HCT116 (cell line): ENCODE measurements around the gene SGMS2.

ENCODE experiments used
- CBX3 ChIP-seq: IDR thresholded peaks from 2 replicates; pipeline ENCODE4 v1.6.1; 2012; ENCODE audit warnings: low read depth
- CEBPB ChIP-seq: IDR thresholded peaks from 2 replicates; pipeline ENCODE4 v1.6.1; 2012; ENCODE audit warnings: low read depth
- CTCF ChIP-seq, 3 experiments: fragments of 200-600 bp in 1 of 3; sonication (generic) in 1 of 3; IDR thresholded peaks in 2 of 3; conservative IDR thresholded peaks in 1 of 3; 2 replicates each; pipeline ENCODE4 v1.5.1; 2012 to 2017; ENCODE audit warnings: low read depth in 2 of 3, low read length in 2 of 3, antibody characterized with exemption in 1 of 3, borderline replicate concordance in 1 of 3, control low read depth in 1 of 3, mild to moderate bottlenecking in 1 of 3, mixed read lengths in 1 of 3, mixed run types in 1 of 3, moderate library complexity in 1 of 3; ENCODE audit not compliant: insufficient read depth in 1 of 3
- EZH2 ChIP-seq: fragments of 200-600 bp; sonication (generic); IDR thresholded peaks from 2 replicates; pipeline ENCODE4 v1.6.1; 2017; ENCODE audit warnings: antibody characterized with exemption, mixed run types
- EZH2phosphoT487 ChIP-seq: fragments of 200-600 bp; IDR thresholded peaks from 2 replicates; pipeline ENCODE4 v1.6.1; 2018; ENCODE audit warnings: antibody characterized with exemption, borderline replicate concordance
- FOSL1 ChIP-seq: IDR thresholded peaks from 2 replicates; pipeline ENCODE4 v1.6.1; 2012; ENCODE audit warnings: low read depth
- JUND ChIP-seq: IDR thresholded peaks from 2 replicates; pipeline ENCODE4 v1.6.1; 2012
- MAX ChIP-seq: IDR thresholded peaks from 2 replicates; pipeline ENCODE4 v1.6.1; 2012
- POLR2A ChIP-seq: IDR thresholded peaks from 2 replicates; pipeline ENCODE4 v1.7.0; 2011; ENCODE audit warnings: borderline replicate concordance; ENCODE audit not compliant: insufficient read depth, insufficient read length; ENCODE audit errors: extremely low read depth
- RAD21 ChIP-seq: IDR thresholded peaks from 2 replicates; pipeline ENCODE4 v1.6.1; 2012; ENCODE audit warnings: low read depth, mild to moderate bottlenecking
- REST ChIP-seq: IDR thresholded peaks from 2 replicates; pipeline ENCODE4 v1.6.1; 2012; ENCODE audit warnings: low read depth
- SIN3A ChIP-seq: IDR thresholded peaks from 2 replicates; pipeline ENCODE4 v1.6.1; 2012; ENCODE audit warnings: low read depth
- SP1 ChIP-seq: IDR thresholded peaks from 2 replicates; pipeline ENCODE4 v1.6.1; 2012; ENCODE audit warnings: low read depth

- TF ChIP-seq CTCF (IDR thresholded peaks at IDR 0.05 in 2 of 3, conservative IDR thresholded peaks at IDR 0.05 in 1 of 3; ENCODE audit: borderline replicate concordance in 1 of 3, insufficient read depth in 1 of 3, low read depth in 2 of 3, low read length in 2 of 3) (no peak), MAX (no peak), POLR2A (no peak), CBX3 (no peak), REST (no peak), EZH2 (no peak), RAD21 (no peak), CEBPB (no peak), SIN3A (no peak), EZH2phosphoT487 (no peak), FOSL1 (no peak), JUND (no peak), SP1 (no peak)
Observed at GRCh38 chr4:107916623-107917022, 91.9 kb downstream of the SGMS2 start.
